GM23338 (cell line): ENCODE results near the gene ZNF790. TPM values are rescaled to one million over a fixed set of nuclear protein-coding genes. Genes with fewer than 3 reads are reported as not detected.

ENCODE experiments used
- ATAC-seq: fragments of 200-7000 bp; cut with Tn5 transposase; 3 replicates; pipeline ENCODE4 v1.9.1; 2020
- DNase-seq: peaks from one replicate; pipeline ENCODE4 v3.0.0-alpha.2; 2015; ENCODE audit warnings: low spot score
- H2AFZ ChIP-seq: fragments of 200-600 bp; sonication (generic); 2 replicates; pipeline ENCODE4 v1.8.0; 2016; ENCODE audit warnings: antibody characterized with exemption, mild to moderate bottlenecking, moderate library complexity
- H3F3A ChIP-seq: fragments of 200-600 bp; sonication (generic); replicated peaks from 2 replicates; pipeline ENCODE4 v1.8.0; 2017; ENCODE audit warnings: antibody characterized with exemption, mixed run types, low read depth
- H3K27ac ChIP-seq: fragments of 200-600 bp; sonication (generic); 2 replicates; pipeline ENCODE4 v1.6.1; 2016; ENCODE audit warnings: low read depth
- H3K27me3 ChIP-seq: fragments of 200-600 bp; sonication (generic); 2 replicates; pipeline ENCODE4 v1.8.0; 2016; ENCODE audit warnings: mild to moderate bottlenecking, mixed run types, moderate library complexity; ENCODE audit not compliant: insufficient read depth
- H3K36me3 ChIP-seq: fragments of 200-600 bp; sonication (generic); 2 replicates; pipeline ENCODE4 v1.8.0; 2016; ENCODE audit warnings: mild to moderate bottlenecking; ENCODE audit not compliant: insufficient read depth
- H3K4me1 ChIP-seq: fragments of 200-600 bp; sonication (generic); 2 replicates; pipeline ENCODE4 v1.8.0; 2016; ENCODE audit warnings: mild to moderate bottlenecking, moderate library complexity; ENCODE audit not compliant: insufficient read depth
- H3K4me2 ChIP-seq: fragments of 200-600 bp; sonication (generic); 2 replicates; pipeline ENCODE4 v1.7.1; 2017; ENCODE audit warnings: mixed run types
- H3K4me3 ChIP-seq: fragments of 200-600 bp; sonication (generic); 2 replicates; pipeline ENCODE4 v1.6.1; 2016; ENCODE audit warnings: mixed run types
- H3K79me2 ChIP-seq: fragments of 200-600 bp; sonication (generic); replicated peaks from 2 replicates; pipeline ENCODE4 v1.8.0; 2017; ENCODE audit warnings: mild to moderate bottlenecking; ENCODE audit not compliant: insufficient read depth
- H3K9me2 ChIP-seq: fragments of 200-600 bp; sonication (generic); 2 replicates; pipeline ENCODE4 v1.8.0; 2017; ENCODE audit not compliant: insufficient read depth
- H4K20me1 ChIP-seq: fragments of 200-600 bp; sonication (generic); replicated peaks from 2 replicates; pipeline ENCODE4 v1.8.0; 2017; ENCODE audit warnings: mild to moderate bottlenecking; ENCODE audit not compliant: insufficient read depth
- H3K27ac Mint-ChIP-seq: 2 replicates; pipeline ENCODE4 v1.8.0; 2020; ENCODE audit warnings: inconsistent platforms, mild to moderate bottlenecking, moderate library complexity, mixed read lengths
- H3K27me3 Mint-ChIP-seq: 3 replicates; pipeline ENCODE4 v1.8.0; 2022; ENCODE audit warnings: low read depth, mild to moderate bottlenecking, moderate library complexity, mixed read lengths, inconsistent platforms; ENCODE audit not compliant: insufficient read depth, poor library complexity
- H3K36me3 Mint-ChIP-seq: 3 replicates; pipeline ENCODE4 v1.8.0; 2021; ENCODE audit warnings: low read depth, mild to moderate bottlenecking, inconsistent platforms, moderate library complexity, mixed read lengths
- H3K4me1 Mint-ChIP-seq: 3 replicates; pipeline ENCODE4 v1.8.0; 2020; ENCODE audit warnings: mild to moderate bottlenecking, inconsistent platforms, mixed read lengths
- H3K4me3 Mint-ChIP-seq: 3 replicates; pipeline ENCODE4 v1.8.0; 2021; ENCODE audit warnings: moderate library complexity, mild to moderate bottlenecking, inconsistent platforms, mixed read lengths
- H3K9me3 Mint-ChIP-seq: 3 replicates; pipeline ENCODE4 v1.8.0; 2020; ENCODE audit warnings: moderate library complexity, mild to moderate bottlenecking, inconsistent platforms, mixed read lengths
- CREB1 ChIP-seq: fragments of 250-450 bp; sonication (Bioruptor Pico); IDR thresholded peaks from 2 replicates; pipeline ENCODE4 v1.5.0; 2020; ENCODE audit warnings: low read depth, mild to moderate bottlenecking, moderate library complexity
- EZH2 ChIP-seq: fragments of 200-600 bp; sonication (generic); IDR thresholded peaks from one replicate; pipeline ENCODE4 v1.8.0; 2017; ENCODE audit warnings: antibody characterized with exemption, mild to moderate bottlenecking, low read depth; ENCODE audit not compliant: unreplicated experiment
- EZH2phosphoT487 ChIP-seq: fragments of 200-600 bp; sonication (generic); IDR thresholded peaks from one replicate; pipeline ENCODE4 v1.8.1; 2018; ENCODE audit warnings: antibody characterized with exemption; ENCODE audit not compliant: unreplicated experiment
- JUNB ChIP-seq: IDR thresholded peaks from one replicate; pipeline ENCODE4 v1.6.1; 2016; ENCODE audit warnings: antibody characterized with exemption; ENCODE audit not compliant: unreplicated experiment
- NANOG ChIP-seq: IDR thresholded peaks from 2 replicates; pipeline ENCODE4 v1.6.1; 2016; ENCODE audit warnings: antibody characterized with exemption, borderline replicate concordance
- POLR2AphosphoS5 ChIP-seq: IDR thresholded peaks from 2 replicates; pipeline ENCODE4 v1.6.1; 2016; ENCODE audit warnings: antibody characterized with exemption, low read depth
- STAT1 ChIP-seq: IDR thresholded peaks from one replicate; pipeline ENCODE4 v1.6.1; 2016; ENCODE audit warnings: antibody characterized with exemption; ENCODE audit not compliant: unreplicated experiment
- ZNF331 ChIP-seq: fragments of 250-450 bp; sonication (Bioruptor Pico); IDR thresholded peaks from 2 replicates; pipeline ENCODE4 v1.5.0; 2020; ENCODE audit warnings: low read depth, mild to moderate bottlenecking, moderate library complexity
- polyA plus RNA-seq: library from polyadenylated mRNA; unstranded; fragments of >200 nt; fragmentation: Nextera tagmentation; extraction: Ambion mirVana; gene quantifications from 2 replicates; pipeline ENCODE4 v1.2.1, GENCODE V29; 2016
- total RNA-seq: library from RNA; depleted of rRNA; stranded (reverse); fragments of >200 nt; shearing (Covaris generic); gene quantifications from 2 replicates; pipeline ENCODE4 v1.2.3, GENCODE V29; 2014
- TF ChIP-seq, protein P1 (sequence below), 2 experiments: fragments of 200-600 bp in 1 of 2; sonication (generic) in 1 of 2; conservative IDR thresholded peaks; 2 replicates each; pipeline versions ENCODE4 v1.5.1 to v1.6.1; 2016 to 2017; ENCODE audit warnings: antibody characterized with exemption in 2 of 2, low read depth in 2 of 2, mild to moderate bottlenecking in 2 of 2, moderate library complexity in 1 of 2
- TF ChIP-seq, protein P2 (sequence below): IDR thresholded peaks from 2 replicates; pipeline ENCODE4 v1.6.1; 2016; ENCODE audit warnings: antibody characterized with exemption
- TF ChIP-seq, protein P3 (sequence below): fragments of 250-450 bp; sonication (Bioruptor Pico); IDR thresholded peaks from 2 replicates; pipeline ENCODE4 v1.5.0; 2020; ENCODE audit warnings: mild to moderate bottlenecking, moderate library complexity
- TF ChIP-seq, protein P4 (sequence below): IDR thresholded peaks from one replicate; pipeline ENCODE4 v1.6.1; 2018; ENCODE audit warnings: antibody characterized with exemption; ENCODE audit not compliant: unreplicated experiment

The ZNF790 gene
- total and polyA plus RNA-seq, 2 experiments from 2014 or later = 5.4 to 5.9 TPM

DNA sequence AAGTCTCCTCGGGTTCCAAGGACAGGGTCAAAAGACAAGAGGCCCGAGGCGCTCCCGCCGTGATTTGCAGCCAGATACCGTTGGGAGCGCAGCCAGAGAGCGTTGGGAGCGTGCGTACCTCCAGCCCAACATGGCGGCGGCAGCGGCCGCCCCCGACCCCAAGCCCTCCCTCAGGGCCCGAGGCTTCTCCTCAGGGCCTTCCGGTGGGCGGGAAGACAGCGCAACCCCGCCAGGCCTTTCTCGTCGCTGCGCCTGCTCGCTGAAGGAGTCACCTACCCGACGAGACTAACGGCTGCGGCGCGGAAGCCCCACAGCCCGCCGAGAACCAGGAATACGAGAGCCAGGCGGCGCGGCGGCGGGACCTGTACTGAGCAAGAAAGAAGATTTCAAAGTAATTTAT, 62.4 kb downstream of the ZNF790 start:
- peaks cover 5% of the 10 kb centered on the region; the same call in 1 of the 2 replicates for H3K4me1 ChIP-seq
- H3K4me3 Mint-ChIP-seq = peak overlapping the region; percentile 63; the same call in 2 of the 3 replicates
- peaks cover 43% of the 10 kb centered on the region for H3K79me2 ChIP-seq
- no peaks in the 10 kb centered on the region for H3K27me3 ChIP-seq
- peaks cover 16% of the 10 kb centered on the region; the same call in 1 of the 2 replicates for H3K36me3 ChIP-seq
- H3F3A ChIP-seq = no peaks in the 10 kb centered on the region
- 0 out of 2 replicates have a peak, but pooled peaks cover 2% of the 10 kb centered on the region for H4K20me1 ChIP-seq
- H3K27me3 Mint-ChIP-seq = peaks cover 15% of the 10 kb centered on the region
- DNase-seq = peak; percentile 24
- peak; percentile 52 for ATAC-seq
- no peaks in the 10 kb centered on the region for H3K9me2 ChIP-seq
- H3K27ac Mint-ChIP-seq = no peak overlapping the region
- H3K4me2 ChIP-seq = no peak overlapping the region
- no peak overlapping the region for H2AFZ ChIP-seq
- H3K36me3 Mint-ChIP-seq = peaks cover 79% of the 10 kb centered on the region
- TF ChIP-seq, protein P1, sequence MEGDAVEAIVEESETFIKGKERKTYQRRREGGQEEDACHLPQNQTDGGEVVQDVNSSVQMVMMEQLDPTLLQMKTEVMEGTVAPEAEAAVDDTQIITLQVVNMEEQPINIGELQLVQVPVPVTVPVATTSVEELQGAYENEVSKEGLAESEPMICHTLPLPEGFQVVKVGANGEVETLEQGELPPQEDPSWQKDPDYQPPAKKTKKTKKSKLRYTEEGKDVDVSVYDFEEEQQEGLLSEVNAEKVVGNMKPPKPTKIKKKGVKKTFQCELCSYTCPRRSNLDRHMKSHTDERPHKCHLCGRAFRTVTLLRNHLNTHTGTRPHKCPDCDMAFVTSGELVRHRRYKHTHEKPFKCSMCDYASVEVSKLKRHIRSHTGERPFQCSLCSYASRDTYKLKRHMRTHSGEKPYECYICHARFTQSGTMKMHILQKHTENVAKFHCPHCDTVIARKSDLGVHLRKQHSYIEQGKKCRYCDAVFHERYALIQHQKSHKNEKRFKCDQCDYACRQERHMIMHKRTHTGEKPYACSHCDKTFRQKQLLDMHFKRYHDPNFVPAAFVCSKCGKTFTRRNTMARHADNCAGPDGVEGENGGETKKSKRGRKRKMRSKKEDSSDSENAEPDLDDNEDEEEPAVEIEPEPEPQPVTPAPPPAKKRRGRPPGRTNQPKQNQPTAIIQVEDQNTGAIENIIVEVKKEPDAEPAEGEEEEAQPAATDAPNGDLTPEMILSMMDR (conservative IDR thresholded peaks at IDR 0.05; ENCODE audit: low read depth in 2 of 2) = no peak
- TF ChIP-seq, protein P2, sequence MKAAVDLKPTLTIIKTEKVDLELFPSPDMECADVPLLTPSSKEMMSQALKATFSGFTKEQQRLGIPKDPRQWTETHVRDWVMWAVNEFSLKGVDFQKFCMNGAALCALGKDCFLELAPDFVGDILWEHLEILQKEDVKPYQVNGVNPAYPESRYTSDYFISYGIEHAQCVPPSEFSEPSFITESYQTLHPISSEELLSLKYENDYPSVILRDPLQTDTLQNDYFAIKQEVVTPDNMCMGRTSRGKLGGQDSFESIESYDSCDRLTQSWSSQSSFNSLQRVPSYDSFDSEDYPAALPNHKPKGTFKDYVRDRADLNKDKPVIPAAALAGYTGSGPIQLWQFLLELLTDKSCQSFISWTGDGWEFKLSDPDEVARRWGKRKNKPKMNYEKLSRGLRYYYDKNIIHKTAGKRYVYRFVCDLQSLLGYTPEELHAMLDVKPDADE = no peak
- no peak for TF ChIP-seq ZNF331
- TF ChIP-seq, protein P3, sequence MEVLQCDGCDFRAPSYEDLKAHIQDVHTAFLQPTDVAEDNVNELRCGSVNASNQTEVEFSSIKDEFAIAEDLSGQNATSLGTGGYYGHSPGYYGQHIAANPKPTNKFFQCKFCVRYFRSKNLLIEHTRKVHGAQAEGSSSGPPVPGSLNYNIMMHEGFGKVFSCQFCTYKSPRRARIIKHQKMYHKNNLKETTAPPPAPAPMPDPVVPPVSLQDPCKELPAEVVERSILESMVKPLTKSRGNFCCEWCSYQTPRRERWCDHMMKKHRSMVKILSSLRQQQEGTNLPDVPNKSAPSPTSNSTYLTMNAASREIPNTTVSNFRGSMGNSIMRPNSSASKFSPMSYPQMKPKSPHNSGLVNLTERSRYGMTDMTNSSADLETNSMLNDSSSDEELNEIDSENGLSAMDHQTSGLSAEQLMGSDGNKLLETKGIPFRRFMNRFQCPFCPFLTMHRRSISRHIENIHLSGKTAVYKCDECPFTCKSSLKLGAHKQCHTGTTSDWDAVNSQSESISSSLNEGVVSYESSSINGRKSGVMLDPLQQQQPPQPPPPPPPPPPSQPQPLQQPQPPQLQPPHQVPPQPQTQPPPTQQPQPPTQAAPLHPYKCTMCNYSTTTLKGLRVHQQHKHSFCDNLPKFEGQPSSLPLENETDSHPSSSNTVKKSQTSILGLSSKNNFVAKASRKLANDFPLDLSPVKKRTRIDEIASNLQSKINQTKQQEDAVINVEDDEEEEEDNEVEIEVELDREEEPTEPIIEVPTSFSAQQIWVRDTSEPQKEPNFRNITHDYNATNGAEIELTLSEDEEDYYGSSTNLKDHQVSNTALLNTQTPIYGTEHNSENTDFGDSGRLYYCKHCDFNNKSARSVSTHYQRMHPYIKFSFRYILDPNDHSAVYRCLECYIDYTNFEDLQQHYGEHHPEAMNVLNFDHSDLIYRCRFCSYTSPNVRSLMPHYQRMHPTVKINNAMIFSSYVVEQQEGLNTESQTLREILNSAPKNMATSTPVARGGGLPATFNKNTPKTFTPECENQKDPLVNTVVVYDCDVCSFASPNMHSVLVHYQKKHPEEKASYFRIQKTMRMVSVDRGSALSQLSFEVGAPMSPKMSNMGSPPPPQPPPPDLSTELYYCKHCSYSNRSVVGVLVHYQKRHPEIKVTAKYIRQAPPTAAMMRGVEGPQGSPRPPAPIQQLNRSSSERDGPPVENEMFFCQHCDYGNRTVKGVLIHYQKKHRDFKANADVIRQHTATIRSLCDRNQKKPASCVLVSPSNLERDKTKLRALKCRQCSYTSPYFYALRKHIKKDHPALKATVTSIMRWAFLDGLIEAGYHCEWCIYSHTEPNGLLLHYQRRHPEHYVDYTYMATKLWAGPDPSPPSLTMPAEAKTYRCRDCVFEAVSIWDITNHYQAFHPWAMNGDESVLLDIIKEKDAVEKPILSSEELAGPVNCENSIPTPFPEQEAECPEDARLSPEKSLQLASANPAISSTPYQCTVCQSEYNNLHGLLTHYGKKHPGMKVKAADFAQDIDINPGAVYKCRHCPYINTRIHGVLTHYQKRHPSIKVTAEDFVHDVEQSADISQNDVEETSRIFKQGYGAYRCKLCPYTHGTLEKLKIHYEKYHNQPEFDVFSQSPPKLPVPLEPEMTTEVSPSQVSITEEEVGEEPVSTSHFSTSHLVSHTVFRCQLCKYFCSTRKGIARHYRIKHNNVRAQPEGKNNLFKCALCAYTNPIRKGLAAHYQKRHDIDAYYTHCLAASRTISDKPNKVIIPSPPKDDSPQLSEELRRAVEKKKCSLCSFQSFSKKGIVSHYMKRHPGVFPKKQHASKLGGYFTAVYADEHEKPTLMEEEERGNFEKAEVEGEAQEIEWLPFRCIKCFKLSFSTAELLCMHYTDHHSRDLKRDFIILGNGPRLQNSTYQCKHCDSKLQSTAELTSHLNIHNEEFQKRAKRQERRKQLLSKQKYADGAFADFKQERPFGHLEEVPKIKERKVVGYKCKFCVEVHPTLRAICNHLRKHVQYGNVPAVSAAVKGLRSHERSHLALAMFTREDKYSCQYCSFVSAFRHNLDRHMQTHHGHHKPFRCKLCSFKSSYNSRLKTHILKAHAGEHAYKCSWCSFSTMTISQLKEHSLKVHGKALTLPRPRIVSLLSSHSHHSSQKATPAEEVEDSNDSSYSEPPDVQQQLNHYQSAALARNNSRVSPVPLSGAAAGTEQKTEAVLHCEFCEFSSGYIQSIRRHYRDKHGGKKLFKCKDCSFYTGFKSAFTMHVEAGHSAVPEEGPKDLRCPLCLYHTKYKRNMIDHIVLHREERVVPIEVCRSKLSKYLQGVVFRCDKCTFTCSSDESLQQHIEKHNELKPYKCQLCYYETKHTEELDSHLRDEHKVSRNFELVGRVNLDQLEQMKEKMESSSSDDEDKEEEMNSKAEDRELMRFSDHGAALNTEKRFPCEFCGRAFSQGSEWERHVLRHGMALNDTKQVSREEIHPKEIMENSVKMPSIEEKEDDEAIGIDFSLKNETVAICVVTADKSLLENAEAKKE (CRISPR knock-in tag) = no peak
- TF ChIP-seq POLR2AphosphoS5 = no peak
- no peak for TF ChIP-seq EZH2phosphoT487
- no peak for TF ChIP-seq CREB1 (CRISPR knock-in tag)
- TF ChIP-seq JUNB = no peak
- no peak for TF ChIP-seq STAT1
- no peak for TF ChIP-seq NANOG
- TF ChIP-seq, protein P4, sequence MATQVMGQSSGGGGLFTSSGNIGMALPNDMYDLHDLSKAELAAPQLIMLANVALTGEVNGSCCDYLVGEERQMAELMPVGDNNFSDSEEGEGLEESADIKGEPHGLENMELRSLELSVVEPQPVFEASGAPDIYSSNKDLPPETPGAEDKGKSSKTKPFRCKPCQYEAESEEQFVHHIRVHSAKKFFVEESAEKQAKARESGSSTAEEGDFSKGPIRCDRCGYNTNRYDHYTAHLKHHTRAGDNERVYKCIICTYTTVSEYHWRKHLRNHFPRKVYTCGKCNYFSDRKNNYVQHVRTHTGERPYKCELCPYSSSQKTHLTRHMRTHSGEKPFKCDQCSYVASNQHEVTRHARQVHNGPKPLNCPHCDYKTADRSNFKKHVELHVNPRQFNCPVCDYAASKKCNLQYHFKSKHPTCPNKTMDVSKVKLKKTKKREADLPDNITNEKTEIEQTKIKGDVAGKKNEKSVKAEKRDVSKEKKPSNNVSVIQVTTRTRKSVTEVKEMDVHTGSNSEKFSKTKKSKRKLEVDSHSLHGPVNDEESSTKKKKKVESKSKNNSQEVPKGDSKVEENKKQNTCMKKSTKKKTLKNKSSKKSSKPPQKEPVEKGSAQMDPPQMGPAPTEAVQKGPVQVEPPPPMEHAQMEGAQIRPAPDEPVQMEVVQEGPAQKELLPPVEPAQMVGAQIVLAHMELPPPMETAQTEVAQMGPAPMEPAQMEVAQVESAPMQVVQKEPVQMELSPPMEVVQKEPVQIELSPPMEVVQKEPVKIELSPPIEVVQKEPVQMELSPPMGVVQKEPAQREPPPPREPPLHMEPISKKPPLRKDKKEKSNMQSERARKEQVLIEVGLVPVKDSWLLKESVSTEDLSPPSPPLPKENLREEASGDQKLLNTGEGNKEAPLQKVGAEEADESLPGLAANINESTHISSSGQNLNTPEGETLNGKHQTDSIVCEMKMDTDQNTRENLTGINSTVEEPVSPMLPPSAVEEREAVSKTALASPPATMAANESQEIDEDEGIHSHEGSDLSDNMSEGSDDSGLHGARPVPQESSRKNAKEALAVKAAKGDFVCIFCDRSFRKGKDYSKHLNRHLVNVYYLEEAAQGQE = no peak
- no peak for TF ChIP-seq EZH2
- peaks cover 62% of the 10 kb centered on the region for H3K9me3 Mint-ChIP-seq
- peaks cover 9% of the 10 kb centered on the region for H3K4me1 Mint-ChIP-seq
- no peak overlapping the region for H3K4me3 ChIP-seq
- no peak overlapping the region for H3K27ac ChIP-seq
